NCI-H2227 treated with DMSO at 0.1 percent for 48 hours (cell line): ENCODE results near the gene MYOZ2.

Experiments
- DNase-seq: peaks from one replicate; lab custom pipeline; 2025; lab: John Stamatoyannopoulos, UW

MYOZ2 gene

GRCh38 chr4:119135721-119136121, at the start of gene MYOZ2:
Gene MYOZ2, plus strand, starts transcription at chr4:119135832. Its CDS starts 694 bp downstream, at chr4:119136526.
- no peak for DNase-seq

GRCh38 chr4:119087121-119087520, 48.5 kb upstream of the MYOZ2 start:
- no peak for DNase-seq

GRCh38 chr4:119087656-119088055, 48.0 kb upstream of the MYOZ2 start:
- no peak for DNase-seq

GRCh38 chr4:119093042-119093827, 42.4 kb upstream of the MYOZ2 start:
- no peak for DNase-seq

- no peak for DNase-seq
These were observed 38.2 kb upstream of the MYOZ2 start for GRCh38 chr4:119097282-119097900.

GRCh38 chr4:119098306-119098705, 37.3 kb upstream of the MYOZ2 start:
- no peak for DNase-seq

- DNase-seq, result no peak
These were observed 36.3 kb upstream of the MYOZ2 start for GRCh38 chr4:119099227-119099810.

GRCh38 chr4:119100655-119101054, 35.0 kb upstream of the MYOZ2 start:
- no peak for DNase-seq

GRCh38 chr4:119103263-119103662, 32.4 kb upstream of the MYOZ2 start:
- no peak for DNase-seq

- DNase-seq, result no peak
These were observed 30.9 kb upstream of the MYOZ2 start for GRCh38 chr4:119104644-119105273.

GRCh38 chr4:119105605-119106004, 30.0 kb upstream of the MYOZ2 start:
- no peak for DNase-seq

- no peak for DNase-seq
These were observed 29.3 kb upstream of the MYOZ2 start for GRCh38 chr4:119106036-119107000.

- DNase-seq, result no peak
These were observed 25.5 kb upstream of the MYOZ2 start for GRCh38 chr4:119110121-119110520.

- DNase-seq, result no peak
These were observed 24.3 kb upstream of the MYOZ2 start for GRCh38 chr4:119111296-119111695.

GRCh38 chr4:119113033-119113655, 22.5 kb upstream of the MYOZ2 start:
- no peak for DNase-seq

- DNase-seq, result no peak
These were observed 19.6 kb upstream of the MYOZ2 start for GRCh38 chr4:119116021-119116420.

- DNase-seq, result no peak
These were observed 18.4 kb upstream of the MYOZ2 start for GRCh38 chr4:119116925-119117900.

GRCh38 chr4:119118397-119118796, 17.2 kb upstream of the MYOZ2 start:
- DNase-seq, result no peak

- DNase-seq, result no peak
These were observed 11.3 kb upstream of the MYOZ2 start for GRCh38 chr4:119124352-119124751.

- DNase-seq, result no peak
These were observed 9.7 kb upstream of the MYOZ2 start for GRCh38 chr4:119125931-119126330.
